ENCODE results near the gene LBR.
"Not testable (repeated sequence)": the region's sequence is repeated elsewhere in the genome, so short reads cannot be mapped to it uniquely, and the experiment has no call there.

Gene LBR

GRCh38 chr1:225427235-225428067 is at the start of gene LBR:
TSS of gene LBR (minus strand) at chr1:225428038. CDS start at chr1:225424075, 3,963 bp downstream.
- Histone ChIP-seq H3K27ac (peak within 1 kb of the TSS; percentile 85 to 87), H3K4me3 (peak within 1 kb of the TSS; percentile 87)
- no peak for DNase-seq (ENCODE audit: low spot score)
- TF ChIP-seq CTCF (IDR thresholded peaks at IDR 0.05) = no peak

GRCh38 chr1:225477296-225477911 is 49.6 kb upstream of the LBR start:
- no peak for TF ChIP-seq CTCF (IDR thresholded peaks at IDR 0.05)
- no peak for DNase-seq (ENCODE audit: low spot score)
- H3K27ac ChIP-seq = no peak overlapping the region
- no peak overlapping the region for H3K4me3 ChIP-seq

GRCh38 chr1:225476538-225476988 is 48.7 kb upstream of the LBR start:
- H3K27ac ChIP-seq = no peak overlapping the region
- peak; percentile 55 for DNase-seq (ENCODE audit: low spot score)

GRCh38 chr1:225476100-225476511 is 48.3 kb upstream of the LBR start:
- DNase-seq (ENCODE audit: low spot score) = peak; percentile 46
- Histone ChIP-seq H3K27ac (no peak overlapping the region), H3K4me3 (no peak overlapping the region)
- no peak for TF ChIP-seq CTCF (IDR thresholded peaks at IDR 0.05)

More at GRCh38 chr1:225476538-225476988, 48.7 kb upstream of the LBR start:
- no peak for TF ChIP-seq CTCF (IDR thresholded peaks at IDR 0.05)
- no peak overlapping the region for H3K4me3 ChIP-seq

- peak; percentile 87 for DNase-seq (ENCODE audit: low spot score)
- H3K27ac ChIP-seq = no peak overlapping the region
- peak; percentile 100 for TF ChIP-seq CTCF (IDR thresholded peaks at IDR 0.05)
- peak overlapping the region; percentile 50 for H3K4me3 ChIP-seq
Observed at GRCh38 chr1:225474986-225475820, 47.4 kb upstream of the LBR start.

GRCh38 chr1:225474439-225474985 is 46.7 kb upstream of the LBR start:
- TF ChIP-seq CTCF (IDR thresholded peaks at IDR 0.05) = no peak
- no peak overlapping the region for H3K4me3 ChIP-seq
- no peak overlapping the region for H3K27ac ChIP-seq
- no peak for DNase-seq (ENCODE audit: low spot score)

GRCh38 chr1:225473676-225474438 is 46.0 kb upstream of the LBR start:
- peak; percentile 68 for DNase-seq (ENCODE audit: low spot score)
- H3K27ac ChIP-seq, H3K4me3 ChIP-seq: not testable (repeated sequence)

- DNase-seq (ENCODE audit: low spot score); H3K27ac ChIP-seq: not testable (repeated sequence)
Observed at GRCh38 chr1:225473266-225473665, 45.4 kb upstream of the LBR start.

More at GRCh38 chr1:225473266-225473665, 45.4 kb upstream of the LBR start:
- H3K4me3 ChIP-seq = not testable (repeated sequence)

Measured in coronary artery (tissue), 2 donors.